Activated effector memory CD4-positive, alpha-beta T cell treated with Interleukin-2 at 50 U/mL for 16 hours (primary cell): ENCODE results near the gene NFIC.

Experiments
- DNase-seq: peaks from one replicate; pipeline ENCODE4 v3.0.0-alpha.2; 2020

Gene NFIC

GRCh38 chr19:3455393-3455955, 89.1 kb downstream of the NFIC start:
- no peak for DNase-seq

- no peak for DNase-seq
Observed at GRCh38 chr19:3455960-3456601, 89.7 kb downstream of the NFIC start.

GRCh38 chr19:3456925-3457527, 90.6 kb downstream of the NFIC start:
- no peak for DNase-seq

- no peak for DNase-seq
Observed at GRCh38 chr19:3457528-3458228, 91.3 kb downstream of the NFIC start.

- DNase-seq = no peak
Observed at GRCh38 chr19:3458229-3459088, 92.1 kb downstream of the NFIC start.

- no peak for DNase-seq
Observed at GRCh38 chr19:3459089-3459881, 92.9 kb downstream of the NFIC start.

- DNase-seq = no peak
Observed at GRCh38 chr19:3459965-3460582, 93.7 kb downstream of the NFIC start.

GRCh38 chr19:3462991-3463713, 96.8 kb downstream of the NFIC start:
- DNase-seq = no peak

- no peak for DNase-seq
Observed at GRCh38 chr19:3463714-3464586, 97.6 kb downstream of the NFIC start.

GRCh38 chr19:3464587-3465235, 98.3 kb downstream of the NFIC start:
- DNase-seq = no peak

- DNase-seq = no peak
Observed at GRCh38 chr19:3465552-3465951, 99.2 kb downstream of the NFIC start.

- DNase-seq = no peak
Observed at GRCh38 chr19:3466635-3467034, 100.3 kb downstream of the NFIC start.

GRCh38 chr19:3467437-3468198, 101.2 kb downstream of the NFIC start:
- no peak for DNase-seq

- DNase-seq = no peak
Observed at GRCh38 chr19:3468211-3468610, 101.8 kb downstream of the NFIC start.

- no peak for DNase-seq
Observed at GRCh38 chr19:3469638-3470499, 103.5 kb downstream of the NFIC start.

GRCh38 chr19:3470500-3471128, 104.2 kb downstream of the NFIC start:
- no peak for DNase-seq
